ENCODE data around the gene RRP7A. TPM values are rescaled to one million over a fixed set of nuclear protein-coding genes. Genes with fewer than 3 reads are reported as not detected.
"Not testable (repeated sequence)": the region's sequence is repeated elsewhere in the genome, so short reads cannot be mapped to it uniquely, and the experiment has no call there.

RRP7A gene
- total and polyA plus RNA-seq, 2 of the 13 experiments (the other 11 are each of a cell fraction or from before 2014, with no cell fraction given) = 15.3 to 41.6 TPM

- no peak for TF ChIP-seq GLI4 (CRISPR knock-in tag; IDR thresholded peaks at IDR 0.05; ENCODE audit: borderline replicate concordance)
- TF ChIP-seq ZMAT5 (CRISPR knock-in tag; IDR thresholded peaks at IDR 0.05; ENCODE audit: borderline replicate concordance, low read depth) = no peak
- no peak for TF ChIP-seq ZNF652 (CRISPR knock-in tag; IDR thresholded peaks at IDR 0.05; ENCODE audit: borderline replicate concordance, low read depth)
- no peak for TF ChIP-seq ZNF234 (CRISPR knock-in tag; conservative IDR thresholded peaks at IDR 0.05)
- no peak for TF ChIP-seq SRY (CRISPR knock-in tag; IDR thresholded peaks at IDR 0.05)
Measured at GRCh38 chr22:42500161-42500835, 19.3 kb downstream of the RRP7A start (continued).

- POLR2A ChIA-PET; BruUV-seq (replicated peaks); H3K4me2 ChIP-seq (ENCODE audit: low read depth, low read length); H4K20me1 ChIP-seq (ENCODE audit: insufficient read depth, low read length); CTCF ChIA-PET (ENCODE audit: low intra/inter-chr PET ratio, low total read pairs); H2AFZ ChIP-seq (ENCODE audit: low read length); H3K9ac ChIP-seq (ENCODE audit: insufficient read depth, low read depth, low read length); H3K4me3 ChIP-seq (replicated peaks in 1 of 3; ENCODE audit: insufficient read depth in 1 of 3, low read depth in 2 of 3, low read length in 3 of 3); H3K36me3 ChIP-seq (replicated peaks in 1 of 2; ENCODE audit: control insufficient read depth in 1 of 2, insufficient read depth in 2 of 2, low read length in 2 of 2); H3K27me3 ChIP-seq (ENCODE audit: control insufficient read depth in 1 of 2, insufficient read depth in 2 of 2, low read length in 2 of 2); H3K79me2 ChIP-seq (ENCODE audit: insufficient read depth, low read length); ATAC-seq; H3K4me1 ChIP-seq (ENCODE audit: insufficient read depth, low read length); H3K27ac ChIP-seq (ENCODE audit: extremely low read length, insufficient read depth, low read length); in situ Hi-C loops (cut with HindIII; ENCODE audit: extremely low pct_ligation_motif_present, low pct_unique_long_range_greater_than_20kb); H3K9me3 ChIP-seq (ENCODE audit: low read length); DNase-seq (ENCODE audit: low spot score); intact Hi-C loops (cut with micrococcal nuclease; ENCODE audit: unreplicated experiment); FAIRE-seq: not testable (repeated sequence)
- WGBS (ENCODE audit: low lambda C conversion rate) = 84% methylated on average over 15 of the region's 15 CpGs
Measured at GRCh38 chr22:42499773-42500160, 19.8 kb downstream of the RRP7A start.

GRCh38 chr22:42495533-42496141 lies 24.0 kb downstream of the RRP7A start:
- ATAC-seq = not testable (repeated sequence)

More at GRCh38 chr22:42495533-42496141, 24.0 kb downstream of the RRP7A start:
- DNase-seq (ENCODE audit: low spot score); in situ Hi-C loops (cut with HindIII; ENCODE audit: extremely low pct_ligation_motif_present, low pct_unique_long_range_greater_than_20kb); H3K27me3 ChIP-seq (ENCODE audit: control insufficient read depth in 1 of 2, insufficient read depth in 2 of 2, low read length in 2 of 2); H3K4me3 ChIP-seq (replicated peaks in 1 of 3; ENCODE audit: insufficient read depth in 1 of 3, low read depth in 2 of 3, low read length in 3 of 3); BruUV-seq (replicated peaks); CTCF ChIA-PET (ENCODE audit: low intra/inter-chr PET ratio, low total read pairs); H3K9ac ChIP-seq (ENCODE audit: insufficient read depth, low read depth, low read length); H4K20me1 ChIP-seq (ENCODE audit: insufficient read depth, low read length); H3K79me2 ChIP-seq (ENCODE audit: insufficient read depth, low read length); H3K27ac ChIP-seq (ENCODE audit: extremely low read length, insufficient read depth, low read length); H2AFZ ChIP-seq (ENCODE audit: low read length); POLR2A ChIA-PET; FAIRE-seq; intact Hi-C loops (cut with micrococcal nuclease; ENCODE audit: unreplicated experiment); H3K9me3 ChIP-seq (ENCODE audit: low read length); H3K4me2 ChIP-seq (ENCODE audit: low read depth, low read length); H3K4me1 ChIP-seq (ENCODE audit: insufficient read depth, low read length); H3K36me3 ChIP-seq (replicated peaks in 1 of 2; ENCODE audit: control insufficient read depth in 1 of 2, insufficient read depth in 2 of 2, low read length in 2 of 2): not testable (repeated sequence)
- WGBS (ENCODE audit: low lambda C conversion rate) = 49% methylated on average over 8 of the region's 10 CpGs
